Tibial nerve (tissue), 3 donors: ENCODE measurements around the gene MED12.

Experiments used
- CTCF ChIP-seq, 5 experiments: fragments of 200-600 bp in 3 of 5; fragments of 450-650 bp in 2 of 5; sonication (generic) in 3 of 5; IDR thresholded peaks; one replicate each; pipeline ENCODE4 v1.5.1; 2016 to 2019; ENCODE audit warnings: antibody characterized with exemption in 5 of 5, mild to moderate bottlenecking in 3 of 5, moderate library complexity in 2 of 5
- POLR2A ChIP-seq, 2 donors: fragments of 450-650 bp; IDR thresholded peaks; one replicate each; pipeline ENCODE4 v1.6.1; 2017; ENCODE audit warnings: antibody characterized with exemption in 2 of 2, mild to moderate bottlenecking in 2 of 2, moderate library complexity in 2 of 2

GRCh38 chrX:71181558-71181909 lies 63.1 kb downstream of the MED12 start:
- no peak for TF ChIP-seq POLR2A (IDR thresholded peaks at IDR 0.05)
- TF ChIP-seq CTCF (IDR thresholded peaks at IDR 0.05), result no peak
